ENCODE measurements around the gene KIF22. TPM values are rescaled to one million over a fixed set of nuclear protein-coding genes. Genes with fewer than 3 reads are reported as not detected.
A peak's percentile ranks its signal among the peaks of the same experiment; 100 is the strongest.
"Not testable (repeated sequence)": the region's sequence is repeated elsewhere in the genome, so short reads cannot be mapped to it uniquely, and the experiment has no call there.

KIF22 gene
- total RNA-seq, 1 donor from 2014 or later, result 79.8 TPM

DNA sequence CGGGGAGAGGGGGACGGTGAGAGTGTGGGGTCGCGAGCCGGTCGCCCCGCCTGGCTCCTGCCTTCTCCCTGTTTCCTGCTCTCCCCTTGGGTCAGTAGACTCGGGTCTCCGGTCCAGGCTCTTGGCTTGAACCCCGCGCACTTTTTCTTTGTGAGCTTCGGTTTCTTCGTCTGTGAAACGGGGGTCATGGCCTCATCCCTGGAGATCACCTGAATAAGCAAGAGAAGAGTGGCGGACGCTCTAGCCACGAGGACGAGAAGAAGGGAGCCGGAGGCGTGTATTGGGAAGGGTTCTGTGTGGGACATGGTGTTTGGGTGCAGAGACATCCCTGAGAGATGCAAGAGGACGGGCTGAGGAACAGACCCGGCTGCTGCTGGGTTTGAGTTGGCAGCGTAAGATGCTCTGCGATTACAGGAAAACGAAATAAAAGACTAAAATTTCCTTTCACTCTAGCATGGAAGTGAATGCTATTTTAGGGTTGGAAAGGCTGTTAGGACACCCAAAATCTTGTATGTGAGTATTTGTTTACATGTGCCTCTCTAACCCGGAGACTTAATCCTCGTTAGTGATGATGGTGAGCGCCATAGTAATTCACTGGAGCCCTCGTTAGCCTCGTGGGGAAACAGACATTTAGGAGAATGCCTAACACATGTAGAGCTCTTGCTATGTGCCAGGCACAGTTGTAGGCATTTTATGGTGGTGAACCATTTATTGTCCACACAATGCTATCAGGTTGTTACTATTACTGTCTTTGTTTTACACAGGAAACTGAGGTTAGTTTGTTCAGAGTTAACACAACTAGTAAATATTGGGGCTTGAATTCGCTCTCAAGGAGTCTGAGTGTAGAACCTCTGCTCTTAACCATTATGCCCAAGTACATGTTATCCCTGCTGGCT, 646 bp downstream of the KIF22 start:
- Mint-ChIP-seq H3K27ac (peak overlapping the region; percentile 98), H3K9me3 (ENCODE audit: low read depth) (no peaks in the 10 kb centered on the region)

DNA sequence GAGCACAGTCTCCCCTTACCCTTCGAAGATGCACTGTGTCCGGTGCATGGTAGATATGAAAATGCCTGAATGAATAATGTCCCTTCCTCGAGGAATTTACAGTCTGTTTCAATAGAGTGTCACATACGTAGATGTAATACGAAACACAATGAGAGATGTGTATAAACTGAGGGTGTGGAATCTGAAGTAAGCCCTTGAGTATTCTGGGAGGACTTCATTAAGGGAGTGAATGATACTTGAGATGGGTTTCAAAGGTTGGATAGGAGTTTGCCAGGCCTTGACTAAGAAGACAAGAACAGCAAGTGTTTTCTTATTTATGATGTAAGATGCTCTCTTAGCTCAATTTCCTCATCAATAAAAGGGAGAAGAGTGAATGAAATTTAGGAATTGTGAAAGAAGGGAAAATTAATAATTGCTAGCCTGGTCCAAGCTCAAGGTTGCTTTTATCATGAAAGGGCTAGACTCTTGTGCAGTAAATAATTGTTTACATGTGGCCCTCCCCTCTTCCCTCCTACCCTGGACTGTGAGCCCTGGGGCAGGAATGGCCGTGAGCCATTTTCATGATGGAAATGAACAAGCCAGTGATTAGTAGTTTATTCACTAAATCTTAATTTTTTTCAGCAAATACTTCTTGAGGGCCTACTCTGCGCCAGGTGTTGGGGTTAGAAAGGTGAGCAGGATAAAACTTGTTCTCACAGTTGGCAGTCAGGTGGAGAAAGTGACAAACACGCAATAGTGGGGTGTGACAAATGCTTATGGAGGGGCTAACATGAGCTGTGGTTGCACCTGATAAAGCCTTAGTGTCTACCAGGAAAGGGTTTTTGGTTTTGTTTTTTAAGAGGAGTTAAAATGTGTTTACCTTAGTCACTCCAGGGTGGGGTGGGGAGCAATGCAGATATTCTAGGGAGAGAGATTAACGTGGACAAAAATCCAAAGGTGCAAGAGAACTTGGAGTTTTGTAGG, 1.6 kb downstream of the KIF22 start:
- no peaks in the 10 kb centered on the region for H3K27me3 Mint-ChIP-seq
- DNase-seq (ENCODE audit: low spot score, unreplicated experiment), result no peak
- H3K9me3 Mint-ChIP-seq (ENCODE audit: low read depth), result no peaks in the 10 kb centered on the region
- H3K4me1 Mint-ChIP-seq (ENCODE audit: low read depth), result peaks cover 25% of the 10 kb centered on the region
- peak overlapping the region; percentile 98 for H3K27ac Mint-ChIP-seq
- H3K4me3 Mint-ChIP-seq (ENCODE audit: low read depth), result peak overlapping the region; percentile 99
- H3K36me3 Mint-ChIP-seq (ENCODE audit: insufficient read depth), result peaks cover 4% of the 10 kb centered on the region
- TF ChIP-seq, protein P1, sequence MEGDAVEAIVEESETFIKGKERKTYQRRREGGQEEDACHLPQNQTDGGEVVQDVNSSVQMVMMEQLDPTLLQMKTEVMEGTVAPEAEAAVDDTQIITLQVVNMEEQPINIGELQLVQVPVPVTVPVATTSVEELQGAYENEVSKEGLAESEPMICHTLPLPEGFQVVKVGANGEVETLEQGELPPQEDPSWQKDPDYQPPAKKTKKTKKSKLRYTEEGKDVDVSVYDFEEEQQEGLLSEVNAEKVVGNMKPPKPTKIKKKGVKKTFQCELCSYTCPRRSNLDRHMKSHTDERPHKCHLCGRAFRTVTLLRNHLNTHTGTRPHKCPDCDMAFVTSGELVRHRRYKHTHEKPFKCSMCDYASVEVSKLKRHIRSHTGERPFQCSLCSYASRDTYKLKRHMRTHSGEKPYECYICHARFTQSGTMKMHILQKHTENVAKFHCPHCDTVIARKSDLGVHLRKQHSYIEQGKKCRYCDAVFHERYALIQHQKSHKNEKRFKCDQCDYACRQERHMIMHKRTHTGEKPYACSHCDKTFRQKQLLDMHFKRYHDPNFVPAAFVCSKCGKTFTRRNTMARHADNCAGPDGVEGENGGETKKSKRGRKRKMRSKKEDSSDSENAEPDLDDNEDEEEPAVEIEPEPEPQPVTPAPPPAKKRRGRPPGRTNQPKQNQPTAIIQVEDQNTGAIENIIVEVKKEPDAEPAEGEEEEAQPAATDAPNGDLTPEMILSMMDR (IDR thresholded peaks at IDR 0.05; ENCODE audit: unreplicated experiment), result no peak

More for the DNA sequence above, 646 bp downstream of the KIF22 start:
- H3K4me3 Mint-ChIP-seq (ENCODE audit: low read depth), result peak overlapping the region; percentile 99
- no peaks in the 10 kb centered on the region for H3K27me3 Mint-ChIP-seq
- DNase-seq (ENCODE audit: low spot score, unreplicated experiment), result no peak
- peaks cover 4% of the 10 kb centered on the region for H3K36me3 Mint-ChIP-seq (ENCODE audit: insufficient read depth)
- peaks cover 25% of the 10 kb centered on the region for H3K4me1 Mint-ChIP-seq (ENCODE audit: low read depth)
- TF ChIP-seq, protein P1 (IDR thresholded peaks at IDR 0.05; ENCODE audit: unreplicated experiment), result no peak

DNA sequence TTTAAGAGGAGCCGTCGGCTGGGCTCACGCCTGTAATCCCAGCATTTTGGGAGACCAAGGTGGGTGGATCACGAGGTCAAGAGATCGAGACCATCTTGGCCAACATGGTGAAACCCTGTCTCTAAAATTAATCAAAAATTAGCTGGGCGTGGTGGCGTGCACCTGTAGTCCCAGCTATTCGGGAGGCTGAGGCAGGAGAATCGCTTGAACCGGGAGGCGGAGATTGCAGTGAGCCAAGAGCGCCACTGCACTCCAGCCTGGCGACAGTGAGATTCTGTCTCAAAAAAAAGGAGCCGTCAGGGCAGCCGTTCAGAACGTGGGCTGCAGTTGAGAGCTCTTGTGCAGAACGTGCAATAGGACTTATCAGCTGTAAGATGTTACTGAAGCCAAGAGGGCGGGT, 2.6 kb downstream of the KIF22 start:
- not testable (repeated sequence) for H3K27ac Mint-ChIP-seq; H3K9me3 Mint-ChIP-seq (ENCODE audit: low read depth); H3K27me3 Mint-ChIP-seq; DNase-seq (ENCODE audit: low spot score, unreplicated experiment); H3K36me3 Mint-ChIP-seq (ENCODE audit: insufficient read depth)
- H3K4me1 Mint-ChIP-seq (ENCODE audit: low read depth), result peaks cover 25% of the 10 kb centered on the region
- H3K4me3 Mint-ChIP-seq (ENCODE audit: low read depth), result peak overlapping the region; percentile 16

DNA sequence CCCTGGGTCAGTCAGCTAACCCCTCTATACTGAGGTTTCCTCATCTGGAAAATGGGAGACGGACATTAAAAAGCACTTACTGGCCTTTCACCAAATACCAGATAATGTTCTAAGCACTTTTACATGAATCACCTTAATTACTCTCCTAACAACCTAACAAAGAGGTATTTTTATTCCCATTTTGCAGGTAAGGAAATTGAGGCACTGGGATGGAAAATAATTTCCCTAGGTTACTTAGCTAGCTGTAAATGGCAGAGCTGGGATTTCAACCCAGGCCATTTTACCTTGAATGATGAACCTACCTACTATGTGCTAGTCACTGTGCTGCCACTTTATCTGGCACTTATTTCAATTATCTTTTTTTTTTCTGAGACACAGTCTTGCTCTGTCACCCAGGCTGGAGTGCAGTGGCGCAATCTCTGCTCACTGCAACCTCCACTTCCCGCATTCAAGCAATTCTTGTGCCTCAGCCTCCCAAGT, 3.7 kb downstream of the KIF22 start:
- TF ChIP-seq, protein P1 (IDR thresholded peaks at IDR 0.05; ENCODE audit: unreplicated experiment), result no peak
- Mint-ChIP-seq H3K27ac (no peak overlapping the region), H3K27me3 (no peaks in the 10 kb centered on the region), H3K4me3 (ENCODE audit: low read depth) (no peak overlapping the region), H3K4me1 (ENCODE audit: low read depth) (peaks cover 25% of the 10 kb centered on the region), H3K36me3 (ENCODE audit: insufficient read depth) (peaks cover 14% of the 10 kb centered on the region), H3K9me3 (ENCODE audit: low read depth) (no peaks in the 10 kb centered on the region)
- no peak for DNase-seq (ENCODE audit: low spot score, unreplicated experiment)

DNA sequence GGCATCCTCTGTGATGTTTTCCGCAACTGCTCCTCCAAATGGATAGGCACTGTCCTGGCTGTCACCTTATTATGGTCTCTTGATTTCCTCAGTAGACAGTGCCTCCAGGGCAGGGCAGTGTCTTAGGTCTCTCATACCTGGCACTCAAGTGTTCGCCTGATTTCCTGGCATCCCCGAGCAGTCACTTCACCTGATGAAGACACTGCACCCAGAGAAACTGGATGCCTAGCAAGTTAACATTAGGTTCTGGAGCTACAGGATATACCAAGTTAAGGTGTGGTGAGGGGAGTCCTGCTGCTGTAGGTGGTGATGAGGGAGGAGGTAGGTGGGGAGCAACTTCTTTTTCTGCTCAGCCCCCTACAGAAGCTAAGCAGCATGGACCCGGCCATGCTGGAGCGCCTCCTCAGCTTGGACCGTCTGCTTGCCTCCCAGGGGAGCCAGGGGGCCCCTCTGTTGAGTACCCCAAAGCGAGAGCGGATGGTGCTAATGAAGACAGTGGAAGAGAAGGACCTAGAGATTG, 11.9 kb downstream of the KIF22 start:
- DNase-seq (ENCODE audit: low spot score, unreplicated experiment), result no peak
- TF ChIP-seq, protein P1 (IDR thresholded peaks at IDR 0.05; ENCODE audit: unreplicated experiment), result no peak
- peaks cover 12% of the 10 kb centered on the region for H3K36me3 Mint-ChIP-seq (ENCODE audit: insufficient read depth)
- no peaks in the 10 kb centered on the region for H3K9me3 Mint-ChIP-seq (ENCODE audit: low read depth)
- H3K27ac Mint-ChIP-seq, result no peak overlapping the region
- H3K27me3 Mint-ChIP-seq, result no peaks in the 10 kb centered on the region
- peaks cover 10% of the 10 kb centered on the region for H3K4me1 Mint-ChIP-seq (ENCODE audit: low read depth)
- H3K4me3 Mint-ChIP-seq (ENCODE audit: low read depth), result peak overlapping the region; percentile 38
